IMR-90 (cell line): ENCODE measurements around the gene PIEZO2. TPM values are rescaled to one million over a fixed set of nuclear protein-coding genes. Genes with fewer than 3 reads are reported as not detected.

Source experiments
- ATAC-seq: fragments of 200-7000 bp; cut with Tn5 transposase; 2 replicates; pipeline ENCODE4 v1.9.1; 2020; ENCODE audit warnings: low read depth, mild to moderate bottlenecking, moderate library complexity
- BruUV-seq: library from RNA; stranded (reverse); fragments of 400-500 nt; replicated peaks from 2 replicates; lab custom pipeline; 2021; lab: Mats Ljungman, UMichigan
- CTCF ChIA-PET: fragments of 300-600 bp; formaldehyde crosslinking; extraction: SDS; loops from one replicate; lab custom pipeline; 2021; ENCODE audit warnings: antibody characterized with exemption; lab: Yijun Ruan, JAX
- POLR2A ChIA-PET: fragments of 300-600 bp; sonication (Branson Sonifier 250); formaldehyde crosslinking; loops from one replicate; lab custom pipeline; 2022; ENCODE audit warnings: antibody characterized with exemption; ENCODE audit not compliant: unreplicated experiment; lab: Charles Lee
- DNase-seq: peaks from one replicate; pipeline ENCODE4 v3.0.0; 2013
- H2AFZ ChIP-seq: replicated peaks from 2 replicates; pipeline ENCODE3; 2013; ENCODE audit warnings: low read length, mild to moderate bottlenecking; ENCODE audit not compliant: poor library complexity
- H2AK5ac ChIP-seq: 2 replicates; pipeline ENCODE4 v1.6.1; 2013; ENCODE audit warnings: low read depth, low read length, inconsistent platforms
- H2AK9ac ChIP-seq: replicated peaks from 2 replicates; pipeline ENCODE3; 2013; ENCODE audit warnings: mild to moderate bottlenecking, low read depth, low read length, moderate library complexity; ENCODE audit not compliant: poor library complexity
- H2BK120ac ChIP-seq: 2 replicates; pipeline ENCODE4 v1.6.1; 2013; ENCODE audit warnings: low read depth, low read length, inconsistent platforms
- H2BK15ac ChIP-seq: 3 replicates; pipeline ENCODE4 v1.6.1; 2013; ENCODE audit warnings: low read depth, low read length, inconsistent platforms
- H2BK20ac ChIP-seq: 2 replicates; pipeline ENCODE4 v1.6.1; 2013; ENCODE audit warnings: low read depth, mild to moderate bottlenecking, inconsistent platforms, low read length, moderate library complexity
- H2BK5ac ChIP-seq: 2 replicates; pipeline ENCODE4 v1.6.1; 2013; ENCODE audit warnings: mild to moderate bottlenecking, low read depth, low read length, inconsistent platforms; ENCODE audit not compliant: poor library complexity, severe bottlenecking
- H3K14ac ChIP-seq: replicated peaks from 2 replicates; pipeline ENCODE4 v1.6.1; 2013; ENCODE audit warnings: low read depth, low read length, inconsistent platforms
- H3K18ac ChIP-seq: 2 replicates; pipeline ENCODE4 v1.6.1; 2013; ENCODE audit warnings: low read depth, low read length, control low read depth
- H3K23ac ChIP-seq: 2 replicates; pipeline ENCODE4 v1.6.1; 2013; ENCODE audit warnings: low read depth, low read length, inconsistent platforms
- H3K27ac ChIP-seq: 2 replicates; pipeline ENCODE4 v1.5.1; 2013; ENCODE audit warnings: mild to moderate bottlenecking, control low read depth, low read length; ENCODE audit not compliant: insufficient read depth
- H3K27me3 ChIP-seq: 2 replicates; pipeline ENCODE4 v1.6.1; 2013; ENCODE audit warnings: low read length; ENCODE audit not compliant: control insufficient read depth, insufficient read depth
- H3K36me3 ChIP-seq: 2 replicates; pipeline ENCODE4 v1.6.1; 2013; ENCODE audit warnings: low read length, mixed read lengths; ENCODE audit not compliant: control insufficient read depth, insufficient read depth
- H3K4ac ChIP-seq: 2 replicates; pipeline ENCODE4 v1.6.1; 2013; ENCODE audit warnings: low read depth, low read length, inconsistent platforms
- H3K4me1 ChIP-seq: 2 replicates; pipeline ENCODE4 v1.6.1; 2013; ENCODE audit warnings: low read length, mixed read lengths; ENCODE audit not compliant: control insufficient read depth, insufficient read depth
- H3K4me2 ChIP-seq: 2 replicates; pipeline ENCODE4 v1.6.1; 2013; ENCODE audit warnings: low read depth, mild to moderate bottlenecking, control low read depth, low read length, moderate library complexity
- H3K4me3 ChIP-seq: 2 replicates; pipeline ENCODE4 v1.5.1; 2013; ENCODE audit warnings: low read depth, mild to moderate bottlenecking, control low read depth, low read length, moderate library complexity; ENCODE audit not compliant: insufficient read depth
- H3K56ac ChIP-seq: 2 replicates; pipeline ENCODE4 v1.6.1; 2013; ENCODE audit warnings: low read length, inconsistent platforms; ENCODE audit not compliant: insufficient read depth; ENCODE audit errors: extremely low read depth
- H3K79me1 ChIP-seq, 2 experiments: 2 replicates each; pipeline ENCODE4 v1.6.1; 2013; ENCODE audit warnings: low read length in 2 of 2, inconsistent platforms in 1 of 2, low read depth in 1 of 2
- H3K9ac ChIP-seq: 2 replicates; pipeline ENCODE4 v1.6.1; 2013; ENCODE audit warnings: low read depth, low read length, control low read depth
- H3K9me1 ChIP-seq: 2 replicates; pipeline ENCODE4 v1.6.1; 2013; ENCODE audit warnings: low read length, inconsistent platforms; ENCODE audit not compliant: insufficient read depth
- H3K9me3 ChIP-seq: 2 replicates; pipeline ENCODE4 v1.6.1; 2013; ENCODE audit warnings: low read length; ENCODE audit not compliant: control insufficient read depth, insufficient read depth
- H4K20me1 ChIP-seq: 2 replicates; pipeline ENCODE4 v1.6.1; 2013; ENCODE audit warnings: low read length, inconsistent platforms; ENCODE audit not compliant: insufficient read depth
- H4K5ac ChIP-seq: 2 replicates; pipeline ENCODE4 v1.6.1; 2013; ENCODE audit warnings: mild to moderate bottlenecking, low read depth, low read length, control low read depth
- H4K8ac ChIP-seq, 2 experiments: 2 replicates each; pipeline ENCODE4 v1.6.1; 2013; ENCODE audit warnings: low read depth in 2 of 2, low read length in 2 of 2, control low read depth in 1 of 2, inconsistent platforms in 1 of 2
- H4K91ac ChIP-seq: 2 replicates; pipeline ENCODE4 v1.6.1; 2013; ENCODE audit warnings: low read depth, low read length, inconsistent platforms; ENCODE audit not compliant: insufficient read depth
- CTCF ChIP-seq: conservative IDR thresholded peaks from 2 replicates; pipeline ENCODE4 v1.5.1; 2012; ENCODE audit warnings: mild to moderate bottlenecking, low read depth, low read length, improper control_type of control experiment
- RFX5 ChIP-seq: IDR thresholded peaks from 2 replicates; pipeline ENCODE4 v1.8.0; 2012; ENCODE audit warnings: low read depth, mild to moderate bottlenecking, low read length, moderate library complexity
- WGBS, 2 experiments: methylation state at CpG; one replicate each; pipeline versions ENCODE4 v1.1.5 to v1.1.7; 2013; ENCODE audit warnings: missing lambda C conversion rate in 2 of 2; ENCODE audit not compliant: insufficient read length in 1 of 2; ENCODE audit errors: extremely low coverage in 2 of 2; 5-methylcytosine and 5-hydroxymethylcytosine counted together
- dilution Hi-C: fragments of 300-500 bp; cut with HindIII; formaldehyde crosslinking; loops from one replicate; pipeline ENCODE4 v1.14.3; 2018; ENCODE audit warnings: low sequenced_read_pairs; ENCODE audit not compliant: unreplicated experiment
- in situ Hi-C: fragments of 300-500 bp; cut with MboI; formaldehyde crosslinking; loops from 3 replicates; pipeline ENCODE4 v1.14.3; 2019; ENCODE audit warnings: low sequenced_read_pairs, inconsistent platforms, mixed read lengths
- intact Hi-C: fragments of 100-400 bp; cut with micrococcal nuclease; formaldehyde crosslinking; loops from 2 replicates; pipeline ENCODE4 v1.10.0; 2022
- polyA plus RNA-seq, 3 experiments: library from polyadenylated mRNA; depleted of rRNA; stranded (reverse); fragments of >200 nt; gene quantifications; 2 replicates each; pipeline ENCODE4 v1.2.3, GENCODE V29; 2012; ENCODE audit warnings: low replicate concordance in 1 of 3
- total RNA-seq: library from RNA; depleted of rRNA; stranded (reverse); fragments of >200 nt; gene quantifications from 2 replicates; pipeline ENCODE4 v1.2.3, GENCODE V29; 2012

PIEZO2 gene
- total and polyA plus RNA-seq, 2 of the 4 experiments (the other 2 are of a cell fraction) = 2.4 to 4.1 TPM

- intact Hi-C loops (no loop called here), dilution Hi-C loops (no loop called here), in situ Hi-C loops (no loop called here)
- no peak overlapping the region for H3K23ac ChIP-seq
- no peaks in the 10 kb centered on the region for H3K9me1 ChIP-seq
- no peak overlapping the region for H2BK20ac ChIP-seq
- no peak overlapping the region; the same call in 1 of the 2 replicates for H4K5ac ChIP-seq
- CTCF ChIA-PET = no interaction called here
- no peak overlapping the region for H2AK9ac ChIP-seq
- ATAC-seq (no peak), DNase-seq (no peak)
- no peaks in the 10 kb centered on the region for H4K20me1 ChIP-seq
- no peak overlapping the region for H3K9ac ChIP-seq
- POLR2A ChIA-PET = no interaction called here
- no peak overlapping the region for H3K14ac ChIP-seq
- H4K91ac ChIP-seq = no peak overlapping the region
- H2BK5ac ChIP-seq = no peak overlapping the region
- H2AFZ ChIP-seq = no peak overlapping the region
- H2AK5ac ChIP-seq = no peak overlapping the region
- H4K8ac ChIP-seq = no peak overlapping the region
- no peaks in the 10 kb centered on the region for H3K9me3 ChIP-seq
- no peak overlapping the region for H3K27ac ChIP-seq
- no TSS peak for BruUV-seq
- no peak overlapping the region for H3K4me2 ChIP-seq
- 67% methylated on average over 1 of the region's 2 CpGs; no CpG with 5 or more reads in 1 of the 2 experiments for WGBS, 2 experiments
- H3K4ac ChIP-seq = no peak overlapping the region
- H2BK120ac ChIP-seq = no peak overlapping the region
- H3K27me3 ChIP-seq = no peaks in the 10 kb centered on the region
- H3K18ac ChIP-seq = no peak overlapping the region; the same call in 1 of the 2 replicates
- no peak overlapping the region for H3K56ac ChIP-seq
- H3K79me1 ChIP-seq = no peaks in the 10 kb centered on the region
- H3K4me3 ChIP-seq = no peak overlapping the region
- H3K36me3 ChIP-seq = peaks cover 2% of the 10 kb centered on the region; the same call in 1 of the 2 replicates
- H2BK15ac ChIP-seq = no peak overlapping the region
- peaks cover 8% of the 10 kb centered on the region for H3K4me1 ChIP-seq
- no peak for TF ChIP-seq CTCF
- no peak for TF ChIP-seq RFX5
Observed at GRCh38 chr18:10833656-10834055, 315.7 kb downstream of the PIEZO2 start.
